B cell (primary cell): Measurements from ENCODE around the gene PLCD4. TPM values are rescaled to one million over a fixed set of nuclear protein-coding genes. Genes with fewer than 3 reads are reported as not detected.

Experiments used
- ATAC-seq: fragments of 200-7000 bp; cut with Tn5 transposase; one replicate; pipeline ENCODE4 v1.10.0; 2021; ENCODE audit warnings: low read depth, mild to moderate bottlenecking, moderate number of reproducible peaks, moderate library complexity
- CTCF ChIA-PET: fragments of 350-600 bp; sonication (Branson Sonifier 250); formaldehyde crosslinking; loops from one replicate; lab custom pipeline; 2021; ENCODE audit warnings: antibody characterized with exemption, inconsistent platforms; lab: Charles Lee
- POLR2A ChIA-PET: fragments of 350-600 bp; sonication (Branson Sonifier 250); formaldehyde crosslinking; loops from one replicate; lab custom pipeline; 2021; ENCODE audit warnings: antibody characterized with exemption; lab: Charles Lee
- DNase-seq: peaks from one replicate; pipeline ENCODE4 v3.0.0; 2013
- H2AFZ ChIP-seq: 2 replicates; pipeline ENCODE4 v1.6.1; 2012; ENCODE audit warnings: mild to moderate bottlenecking, low read depth, low read length; ENCODE audit not compliant: insufficient read depth, poor library complexity, severe bottlenecking
- H3K27ac ChIP-seq, 2 donors: 1 replicate in 1 of 2; 2 replicates in 1 of 2; pipeline ENCODE4 v1.5.1; 2012 to 2013; ENCODE audit warnings: low read length in 2 of 2, mild to moderate bottlenecking in 2 of 2, moderate library complexity in 1 of 2
- H3K27me3 ChIP-seq, 4 experiments: fragments of 200-600 bp in 1 of 4; sonication (generic) in 1 of 4; replicated peaks in 1 of 4; 1 replicate in 2 of 4; 2 replicates in 2 of 4; pipeline versions ENCODE4 v1.6.1 to v1.7.0; 2013 to 2016; ENCODE audit warnings: low read length in 3 of 4, mild to moderate bottlenecking in 2 of 4, mixed read lengths in 1 of 4, moderate library complexity in 1 of 4; ENCODE audit not compliant: insufficient read depth in 4 of 4, control insufficient read depth in 3 of 4; ENCODE audit errors: control extremely low read depth in 1 of 4
- H3K36me3 ChIP-seq, 2 experiments: replicated peaks in 1 of 2; 1 replicate in 1 of 2; 2 replicates in 1 of 2; pipeline versions ENCODE4 v1.6.1 to v1.7.1; 2013; ENCODE audit warnings: low read length in 1 of 2; ENCODE audit not compliant: insufficient read depth in 2 of 2, control insufficient read depth in 1 of 2; ENCODE audit errors: control extremely low read depth in 1 of 2, extremely low read depth in 1 of 2
- H3K4me1 ChIP-seq, 2 donors: fragments of 200-600 bp in 1 of 2; sonication (generic) in 1 of 2; 1 replicate in 1 of 2; 2 replicates in 1 of 2; pipeline versions ENCODE4 v1.5.1 to v1.6.1; 2013 to 2017; ENCODE audit warnings: low read length in 2 of 2; ENCODE audit not compliant: control insufficient read depth in 2 of 2, insufficient read depth in 2 of 2
- H3K4me2 ChIP-seq: replicated peaks from 2 replicates; pipeline ENCODE3; 2012; ENCODE audit warnings: mild to moderate bottlenecking, low read depth, low read length; ENCODE audit not compliant: poor library complexity, severe bottlenecking
- H3K4me3 ChIP-seq, 5 experiments: fragments of 200-600 bp in 1 of 5; sonication (generic) in 1 of 5; 1 replicate in 3 of 5; 2 replicates in 2 of 5; pipeline versions ENCODE4 v1.5.1 to v1.7.0; 2011 to 2016; ENCODE audit warnings: low read length in 4 of 5, mild to moderate bottlenecking in 4 of 5, low read depth in 2 of 5, control low read depth in 1 of 5, moderate library complexity in 1 of 5; ENCODE audit not compliant: insufficient read depth in 1 of 5; ENCODE audit errors: control extremely low read depth in 1 of 5, extremely low read depth in 1 of 5
- H3K79me2 ChIP-seq: fragments of 200-600 bp; sonication (generic); one replicate; pipeline ENCODE4 v1.6.0; 2016; ENCODE audit warnings: low read length; ENCODE audit not compliant: control insufficient read depth, insufficient read depth
- H3K9ac ChIP-seq: fragments of 200-600 bp; sonication (generic); 2 replicates; pipeline ENCODE4 v1.6.1; 2017; ENCODE audit warnings: mild to moderate bottlenecking, low read length, moderate library complexity
- H3K9me3 ChIP-seq, 3 donors: one replicate each; pipeline versions ENCODE4 v1.6.1 to v1.7.1; 2013; ENCODE audit warnings: low read length in 2 of 3; ENCODE audit not compliant: control insufficient read depth in 2 of 3, insufficient read depth in 1 of 3; ENCODE audit errors: control extremely low read depth in 1 of 3
- H4K20me1 ChIP-seq: 2 replicates; pipeline ENCODE4 v1.6.0; 2012; ENCODE audit warnings: mild to moderate bottlenecking, low read length; ENCODE audit not compliant: insufficient read depth, control insufficient read depth, poor library complexity, severe bottlenecking
- H3K27ac Mint-ChIP-seq: one replicate; pipeline ENCODE4 v1.8.0; 2021; ENCODE audit warnings: mixed read lengths
- H3K27me3 Mint-ChIP-seq: one replicate; pipeline ENCODE4 v1.8.0; 2021; ENCODE audit warnings: mixed read lengths
- H3K4me1 Mint-ChIP-seq: one replicate; pipeline ENCODE4 v1.8.0; 2021; ENCODE audit warnings: mixed read lengths
- H3K4me3 Mint-ChIP-seq: one replicate; pipeline ENCODE4 v1.8.0; 2021; ENCODE audit warnings: mixed read lengths
- H3K9me3 Mint-ChIP-seq: one replicate; pipeline ENCODE4 v1.8.0; 2022; ENCODE audit warnings: mixed read lengths; ENCODE audit not compliant: insufficient read depth
- CTCF ChIP-seq: fragments of 200-600 bp; IDR thresholded peaks from one replicate; pipeline ENCODE4 v1.8.0; 2022; ENCODE audit warnings: antibody characterized with exemption, mild to moderate bottlenecking
- EZH2 ChIP-seq: IDR thresholded peaks from 2 replicates; pipeline ENCODE4 v1.6.1; 2012; ENCODE audit warnings: borderline replicate concordance, low read depth, mild to moderate bottlenecking, moderate library complexity, low read length; ENCODE audit not compliant: insufficient read depth, poor library complexity, severe bottlenecking
- WGBS: methylation state at CpG from one replicate; pipeline ENCODE4 v1.1.5; 2013; ENCODE audit warnings: missing lambda C conversion rate; ENCODE audit not compliant: insufficient coverage; 5-methylcytosine and 5-hydroxymethylcytosine counted together
- intact Hi-C: fragments of 100-400 bp; cut with micrococcal nuclease; formaldehyde crosslinking; loops from one replicate; pipeline ENCODE4 v1.10.0; 2022
- polyA plus RNA-seq: library from polyadenylated mRNA; depleted of rRNA; stranded (reverse); fragments of >200 nt; gene quantifications from 2 replicates; pipeline ENCODE4 v1.2.3, GENCODE V29; 2012
- total RNA-seq, 2 donors: library from RNA; stranded (reverse); fragments of 120-200 nt in 1 of 2; gene quantifications; 1 replicate in 1 of 2; 2 replicates in 1 of 2; pipeline versions ENCODE4 v1.2.3 to v1.2.4, GENCODE V29; 2013 to 2022

PLCD4 gene
- total and polyA plus RNA-seq, 2 donors (not counting 1 experiment from before 2014, with no cell fraction given): 0.25 to 0.62 TPM

GRCh38 chr2:218635719-218636118, 28.0 kb downstream of the PLCD4 start:
- no peak overlapping the region for H2AFZ ChIP-seq
- H3K4me2 ChIP-seq: no peak overlapping the region
- no peak overlapping the region for H3K9ac ChIP-seq
- no peak overlapping the region for H3K4me3 ChIP-seq
- H3K36me3 ChIP-seq: peaks cover 5 to 71% of the 10 kb centered on the region in 2 experiments
- ATAC-seq: no peak
- no peaks in the 10 kb centered on the region for H3K9me3 ChIP-seq
- H3K4me1 ChIP-seq: no peaks in the 10 kb centered on the region
- CTCF ChIA-PET: no interaction called here
- no peaks in the 10 kb centered on the region for H3K79me2 ChIP-seq
- Mint-ChIP-seq H3K27ac (no peak overlapping the region), H3K4me1 (no peaks in the 10 kb centered on the region), H3K9me3 (no peaks in the 10 kb centered on the region), H3K4me3 (no peak overlapping the region), H3K27me3 (no peaks in the 10 kb centered on the region)
- no peak for TF ChIP-seq EZH2
- TF ChIP-seq CTCF: no peak
- H3K27me3 ChIP-seq: no peaks in the 10 kb centered on the region
- intact Hi-C loops: no loop called here
- DNase-seq: no peak
- H3K27ac ChIP-seq: no peak overlapping the region
- POLR2A ChIA-PET: no interaction called here
- WGBS: 94% methylated on average over 4 of the region's 5 CpGs
- H4K20me1 ChIP-seq: no peaks in the 10 kb centered on the region

- no peaks in the 10 kb centered on the region for H3K4me1 ChIP-seq
- H3K9ac ChIP-seq: no peak overlapping the region
- no peaks in the 10 kb centered on the region for H3K79me2 ChIP-seq
- no peak overlapping the region for H3K4me3 ChIP-seq
- 98% methylated on average over 18 of the region's 18 CpGs for WGBS
- H4K20me1 ChIP-seq: no peaks in the 10 kb centered on the region
- peaks cover 5 to 86% of the 10 kb centered on the region in 2 experiments for H3K36me3 ChIP-seq
- Mint-ChIP-seq H3K27me3 (no peaks in the 10 kb centered on the region), H3K4me3 (no peak overlapping the region), H3K27ac (no peak overlapping the region), H3K4me1 (no peaks in the 10 kb centered on the region), H3K9me3 (no peaks in the 10 kb centered on the region)
- no peak for ATAC-seq
- H3K27ac ChIP-seq: no peak overlapping the region
- H2AFZ ChIP-seq: no peak overlapping the region
- no peak for TF ChIP-seq CTCF
- no peak for TF ChIP-seq EZH2
- H3K4me2 ChIP-seq: no peak overlapping the region
- POLR2A ChIA-PET: no interaction called here
- intact Hi-C loops: no loop called here
- CTCF ChIA-PET: no interaction called here
- no peak for DNase-seq
- no peaks in the 10 kb centered on the region for H3K9me3 ChIP-seq
- H3K27me3 ChIP-seq: no peaks in the 10 kb centered on the region
Observed at GRCh38 chr2:218638372-218638771, 30.7 kb downstream of the PLCD4 start.
